ENCODE results near the gene MSRB3.

MSRB3 gene

GRCh38 chr12:65324551-65324950, 46.1 kb downstream of the MSRB3 start:
- no peak overlapping the region for H4K8ac ChIP-seq (ENCODE audit: low read depth, low read length)
- H3K79me1 ChIP-seq (ENCODE audit: low read depth, low read length), result no peaks in the 10 kb centered on the region
- H3K9ac ChIP-seq (ENCODE audit: low read depth, low read length, poor library complexity), result no peak overlapping the region
- H4K91ac ChIP-seq (ENCODE audit: low read depth, low read length, poor library complexity), result no peak overlapping the region
- H2BK15ac ChIP-seq (ENCODE audit: low read length), result no peak overlapping the region
- H3K14ac ChIP-seq (ENCODE audit: low read length), result no peak overlapping the region
- H3K4me3 ChIP-seq (ENCODE audit: low read length in 2 of 2), result no peak overlapping the region
- H2BK120ac ChIP-seq (ENCODE audit: low read depth, low read length), result no peak overlapping the region
- H3K27ac ChIP-seq (replicated peaks; ENCODE audit: low read length), result no peak overlapping the region
- H2AK5ac ChIP-seq (ENCODE audit: low read depth, low read length), result no peak overlapping the region
- no peak overlapping the region for H2BK12ac ChIP-seq (ENCODE audit: low read length)
- H3K9me3 ChIP-seq (replicated peaks in 1 of 2; ENCODE audit: control insufficient read depth in 2 of 2, insufficient read depth in 1 of 2, low read depth in 1 of 2, low read length in 2 of 2), result no peaks in the 10 kb centered on the region
- no peak overlapping the region for H2BK5ac ChIP-seq (ENCODE audit: low read length)
- no peak overlapping the region for H3K4me2 ChIP-seq (ENCODE audit: insufficient read depth, low read length, poor library complexity, severe bottlenecking)
- no peaks in the 10 kb centered on the region for H3K36me3 ChIP-seq (replicated peaks in 1 of 2; ENCODE audit: control insufficient read depth in 2 of 2, insufficient read depth in 2 of 2, low read length in 2 of 2)
- peaks cover 3 to 5% of the 10 kb centered on the region in 2 donors for H3K4me1 ChIP-seq (ENCODE audit: control insufficient read depth in 2 of 2, insufficient read depth in 1 of 2, low read depth in 1 of 2, low read length in 2 of 2)
- H3K4ac ChIP-seq (ENCODE audit: low read length), result no peak overlapping the region
- H3K18ac ChIP-seq (ENCODE audit: low read length), result no peak overlapping the region
- H3K27me3 ChIP-seq (ENCODE audit: control insufficient read depth in 3 of 3, insufficient read depth in 3 of 3, low read depth in 1 of 3, low read length in 3 of 3), result no peaks in the 10 kb centered on the region
- no peak for DNase-seq (ENCODE audit: low spot score)
- WGBS, 2 donors (ENCODE audit: extremely low coverage in 2 of 2, insufficient read length in 2 of 2, insufficient replicate concordance in 1 of 2), result no CpG with 5 or more reads among the region's 3 CpGs
- no peak overlapping the region for H2AFZ ChIP-seq (ENCODE audit: low read length)
- no peak overlapping the region for H3K23ac ChIP-seq (ENCODE audit: low read depth, low read length, poor library complexity)

DNA sequence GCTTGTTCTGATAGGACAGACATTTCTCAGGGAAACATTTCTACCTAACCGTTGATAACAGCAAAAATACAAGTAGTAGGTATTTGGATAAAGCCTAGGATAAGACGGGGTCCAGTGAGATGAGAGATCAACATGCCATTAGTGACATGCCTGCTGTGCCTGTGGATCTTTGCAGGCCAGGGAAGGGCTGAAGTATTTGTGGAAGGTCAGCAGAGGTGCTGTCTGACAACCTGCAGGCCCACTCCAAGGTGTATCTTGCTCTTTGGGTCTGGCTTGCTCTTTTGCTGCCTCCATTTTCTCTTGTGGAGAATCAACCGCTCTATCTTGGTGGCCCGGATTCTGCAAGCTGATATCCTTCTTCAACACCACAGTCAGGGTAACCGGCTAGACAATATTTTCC, 46.7 kb downstream of the MSRB3 start:
- H3K4me3 ChIP-seq (ENCODE audit: low read length in 2 of 2), result no peak overlapping the region
- no peak overlapping the region for H2AK5ac ChIP-seq (ENCODE audit: low read depth, low read length)
- H4K91ac ChIP-seq (ENCODE audit: low read depth, low read length, poor library complexity), result no peak overlapping the region
- H3K14ac ChIP-seq (ENCODE audit: low read length), result no peak overlapping the region
- H3K18ac ChIP-seq (ENCODE audit: low read length), result peak overlapping the region; percentile 71
- H3K36me3 ChIP-seq (replicated peaks in 1 of 2; ENCODE audit: control insufficient read depth in 2 of 2, insufficient read depth in 2 of 2, low read length in 2 of 2), result no peaks in the 10 kb centered on the region
- H3K9me3 ChIP-seq (replicated peaks in 1 of 2; ENCODE audit: control insufficient read depth in 2 of 2, insufficient read depth in 1 of 2, low read depth in 1 of 2, low read length in 2 of 2), result no peaks in the 10 kb centered on the region
- H2BK5ac ChIP-seq (ENCODE audit: low read length), result no peak overlapping the region
- no CpG with 5 or more reads among the region's 5 CpGs for WGBS, 2 donors (ENCODE audit: extremely low coverage in 2 of 2, insufficient read length in 2 of 2, insufficient replicate concordance in 1 of 2)
- H2BK15ac ChIP-seq (ENCODE audit: low read length), result no peak overlapping the region
- H4K8ac ChIP-seq (ENCODE audit: low read depth, low read length), result no peak overlapping the region
- H3K4ac ChIP-seq (ENCODE audit: low read length), result no peak overlapping the region
- H3K4me2 ChIP-seq (ENCODE audit: insufficient read depth, low read length, poor library complexity, severe bottlenecking), result no peak overlapping the region
- no peaks in the 10 kb centered on the region for H3K79me1 ChIP-seq (ENCODE audit: low read depth, low read length)
- H3K27me3 ChIP-seq (ENCODE audit: control insufficient read depth in 3 of 3, insufficient read depth in 3 of 3, low read depth in 1 of 3, low read length in 3 of 3), result no peaks in the 10 kb centered on the region
- peak overlapping the region; percentile 41 for H2BK12ac ChIP-seq (ENCODE audit: low read length)
- H3K27ac ChIP-seq (replicated peaks; ENCODE audit: low read length), result no peak overlapping the region
- DNase-seq (ENCODE audit: low spot score), result no peak
- no peak overlapping the region for H3K23ac ChIP-seq (ENCODE audit: low read depth, low read length, poor library complexity)
- H2AFZ ChIP-seq (ENCODE audit: low read length), result no peak overlapping the region
- no peak overlapping the region for H3K9ac ChIP-seq (ENCODE audit: low read depth, low read length, poor library complexity)
- no peak overlapping the region for H2BK120ac ChIP-seq (ENCODE audit: low read depth, low read length)
- H3K4me1 ChIP-seq (ENCODE audit: control insufficient read depth in 2 of 2, insufficient read depth in 1 of 2, low read depth in 1 of 2, low read length in 2 of 2), result peaks cover 3 to 5% of the 10 kb centered on the region in 2 donors

DNA sequence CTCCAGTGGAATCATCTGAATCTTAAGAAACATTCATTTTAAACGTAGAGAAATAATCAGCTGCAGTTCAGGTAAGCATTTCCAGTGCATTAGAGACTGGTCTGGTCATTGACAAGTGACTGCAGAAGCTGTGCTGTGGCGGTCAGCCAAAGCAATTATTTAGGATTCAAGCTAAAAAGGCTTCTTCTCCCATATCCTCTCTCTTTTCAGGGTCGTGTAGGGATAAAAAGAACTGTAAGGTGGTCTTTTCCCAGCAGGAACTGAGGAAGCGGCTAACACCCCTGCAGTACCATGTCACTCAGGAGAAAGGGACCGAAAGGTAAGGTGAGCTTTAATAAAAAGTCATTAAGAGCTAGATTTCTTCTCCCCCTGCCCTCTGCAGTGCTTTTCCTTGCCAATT, 48.1 kb downstream of the MSRB3 start:
- no peak overlapping the region for H4K8ac ChIP-seq (ENCODE audit: low read depth, low read length)
- H3K27me3 ChIP-seq (ENCODE audit: control insufficient read depth in 3 of 3, insufficient read depth in 3 of 3, low read depth in 1 of 3, low read length in 3 of 3), result no peaks in the 10 kb centered on the region
- H3K18ac ChIP-seq (ENCODE audit: low read length), result no peak overlapping the region
- H3K27ac ChIP-seq (replicated peaks; ENCODE audit: low read length), result no peak overlapping the region
- H3K4me1 ChIP-seq (ENCODE audit: control insufficient read depth in 2 of 2, insufficient read depth in 1 of 2, low read depth in 1 of 2, low read length in 2 of 2), result peaks cover 3 to 5% of the 10 kb centered on the region in 2 donors
- H4K91ac ChIP-seq (ENCODE audit: low read depth, low read length, poor library complexity), result no peak overlapping the region
- H3K9me3 ChIP-seq (replicated peaks in 1 of 2; ENCODE audit: control insufficient read depth in 2 of 2, insufficient read depth in 1 of 2, low read depth in 1 of 2, low read length in 2 of 2), result peaks cover 0 to 2% of the 10 kb centered on the region in 2 donors
- no peak overlapping the region for H3K23ac ChIP-seq (ENCODE audit: low read depth, low read length, poor library complexity)
- H3K14ac ChIP-seq (ENCODE audit: low read length), result no peak overlapping the region
- H3K4me3 ChIP-seq (ENCODE audit: low read length in 2 of 2), result no peak overlapping the region
- no peaks in the 10 kb centered on the region for H3K36me3 ChIP-seq (replicated peaks in 1 of 2; ENCODE audit: control insufficient read depth in 2 of 2, insufficient read depth in 2 of 2, low read length in 2 of 2)
- H2BK5ac ChIP-seq (ENCODE audit: low read length), result no peak overlapping the region
- H2AK5ac ChIP-seq (ENCODE audit: low read depth, low read length), result no peak overlapping the region
- no peak overlapping the region for H2AFZ ChIP-seq (ENCODE audit: low read length)
- peaks cover 2% of the 10 kb centered on the region for H3K79me1 ChIP-seq (ENCODE audit: low read depth, low read length)
- no peak overlapping the region for H3K4ac ChIP-seq (ENCODE audit: low read length)
- H3K4me2 ChIP-seq (ENCODE audit: insufficient read depth, low read length, poor library complexity, severe bottlenecking), result no peak overlapping the region
- no peak overlapping the region for H3K9ac ChIP-seq (ENCODE audit: low read depth, low read length, poor library complexity)
- H2BK15ac ChIP-seq (ENCODE audit: low read length), result no peak overlapping the region
- DNase-seq (ENCODE audit: low spot score), result no peak
- no CpG with 5 or more reads among the region's 5 CpGs for WGBS, 2 donors (ENCODE audit: extremely low coverage in 2 of 2, insufficient read length in 2 of 2, insufficient replicate concordance in 1 of 2)
- no peak overlapping the region for H2BK12ac ChIP-seq (ENCODE audit: low read length)
- no peak overlapping the region for H2BK120ac ChIP-seq (ENCODE audit: low read depth, low read length)

DNA sequence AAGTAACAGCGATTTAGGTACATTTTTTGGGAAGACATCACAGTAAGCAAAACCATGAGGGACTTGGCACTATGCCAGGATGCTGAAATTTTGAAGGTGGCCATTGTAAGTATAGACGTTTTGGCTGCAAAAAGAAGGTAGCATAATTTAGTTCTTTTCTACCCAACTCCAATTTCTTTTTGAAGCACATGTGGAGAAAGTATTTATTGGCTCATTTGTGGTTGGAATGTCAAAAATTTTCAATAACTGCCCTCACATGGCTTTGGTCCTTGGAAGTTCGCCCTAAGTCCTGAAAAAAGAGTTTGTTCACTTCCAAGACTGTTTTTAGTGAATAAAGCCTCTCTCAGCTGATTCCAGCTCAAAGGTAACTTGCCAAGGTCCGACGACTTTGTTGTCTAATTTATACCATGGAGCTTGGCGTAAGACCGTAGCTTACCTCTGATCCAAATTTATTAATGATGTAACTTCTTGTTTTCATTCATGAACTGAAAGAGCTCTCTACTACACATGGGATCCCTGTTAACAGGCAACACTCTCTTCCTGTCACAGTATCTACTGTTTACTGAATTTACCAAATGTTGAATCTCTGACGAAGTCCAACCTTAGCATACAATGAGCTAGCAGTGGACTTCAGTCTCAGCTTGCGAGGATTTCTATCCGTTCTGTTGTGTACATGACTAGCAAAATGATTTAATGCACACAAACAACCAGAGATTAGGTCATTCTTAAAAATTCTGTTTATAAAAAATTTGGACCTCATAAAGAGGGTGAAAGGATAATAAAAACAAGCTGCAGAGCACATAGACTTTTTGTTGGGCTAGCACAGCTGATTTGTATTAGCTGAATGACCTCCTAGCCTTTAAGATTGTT, 49.0 kb downstream of the MSRB3 start:
- no peak overlapping the region for H3K4me3 ChIP-seq (ENCODE audit: low read length in 2 of 2)
- H2AFZ ChIP-seq (ENCODE audit: low read length), result no peak overlapping the region
- H3K4ac ChIP-seq (ENCODE audit: low read length), result no peak overlapping the region
- H4K91ac ChIP-seq (ENCODE audit: low read depth, low read length, poor library complexity), result no peak overlapping the region
- peaks cover 3 to 5% of the 10 kb centered on the region in 2 donors for H3K4me1 ChIP-seq (ENCODE audit: control insufficient read depth in 2 of 2, insufficient read depth in 1 of 2, low read depth in 1 of 2, low read length in 2 of 2)
- no peak overlapping the region for H3K9ac ChIP-seq (ENCODE audit: low read depth, low read length, poor library complexity)
- no peak overlapping the region for H3K4me2 ChIP-seq (ENCODE audit: insufficient read depth, low read length, poor library complexity, severe bottlenecking)
- no peaks in the 10 kb centered on the region for H3K36me3 ChIP-seq (replicated peaks in 1 of 2; ENCODE audit: control insufficient read depth in 2 of 2, insufficient read depth in 2 of 2, low read length in 2 of 2)
- WGBS, 2 donors (ENCODE audit: extremely low coverage in 2 of 2, insufficient read length in 2 of 2, insufficient replicate concordance in 1 of 2), result no CpG with 5 or more reads among the region's 10 CpGs
- H3K79me1 ChIP-seq (ENCODE audit: low read depth, low read length), result peaks cover 2% of the 10 kb centered on the region
- no peak overlapping the region for H4K8ac ChIP-seq (ENCODE audit: low read depth, low read length)
- H2BK12ac ChIP-seq (ENCODE audit: low read length), result no peak overlapping the region
- no peak overlapping the region for H3K18ac ChIP-seq (ENCODE audit: low read length)
- no peak overlapping the region for H2BK120ac ChIP-seq (ENCODE audit: low read depth, low read length)
- H3K9me3 ChIP-seq (replicated peaks in 1 of 2; ENCODE audit: control insufficient read depth in 2 of 2, insufficient read depth in 1 of 2, low read depth in 1 of 2, low read length in 2 of 2), result peaks cover 0 to 2% of the 10 kb centered on the region in 2 donors
- no peaks in the 10 kb centered on the region for H3K27me3 ChIP-seq (ENCODE audit: control insufficient read depth in 3 of 3, insufficient read depth in 3 of 3, low read depth in 1 of 3, low read length in 3 of 3)
- no peak overlapping the region for H3K14ac ChIP-seq (ENCODE audit: low read length)
- no peak for DNase-seq (ENCODE audit: low spot score)
- no peak overlapping the region for H2AK5ac ChIP-seq (ENCODE audit: low read depth, low read length)
- H3K23ac ChIP-seq (ENCODE audit: low read depth, low read length, poor library complexity), result no peak overlapping the region
- no peak overlapping the region for H2BK5ac ChIP-seq (ENCODE audit: low read length)
- no peak overlapping the region for H2BK15ac ChIP-seq (ENCODE audit: low read length)
- H3K27ac ChIP-seq (replicated peaks; ENCODE audit: low read length), result no peak overlapping the region

All from neuronal stem cell (in vitro differentiated cells).